GM21825 (cell line): ENCODE data around the gene RPL27.
A peak's percentile ranks its signal among the peaks of the same experiment; 100 is the strongest.
"Not testable (repeated sequence)": the region's sequence is repeated elsewhere in the genome, so short reads cannot be mapped to it uniquely, and the experiment has no call there.

Source experiments
- ATAC-seq: cut with Tn5 transposase; IDR thresholded peaks from one replicate; pipeline ENCODE4 v1.9.1; 2021; ENCODE audit warnings: mild to moderate bottlenecking, moderate library complexity; ENCODE audit not compliant: unreplicated experiment

Gene RPL27

DNA sequence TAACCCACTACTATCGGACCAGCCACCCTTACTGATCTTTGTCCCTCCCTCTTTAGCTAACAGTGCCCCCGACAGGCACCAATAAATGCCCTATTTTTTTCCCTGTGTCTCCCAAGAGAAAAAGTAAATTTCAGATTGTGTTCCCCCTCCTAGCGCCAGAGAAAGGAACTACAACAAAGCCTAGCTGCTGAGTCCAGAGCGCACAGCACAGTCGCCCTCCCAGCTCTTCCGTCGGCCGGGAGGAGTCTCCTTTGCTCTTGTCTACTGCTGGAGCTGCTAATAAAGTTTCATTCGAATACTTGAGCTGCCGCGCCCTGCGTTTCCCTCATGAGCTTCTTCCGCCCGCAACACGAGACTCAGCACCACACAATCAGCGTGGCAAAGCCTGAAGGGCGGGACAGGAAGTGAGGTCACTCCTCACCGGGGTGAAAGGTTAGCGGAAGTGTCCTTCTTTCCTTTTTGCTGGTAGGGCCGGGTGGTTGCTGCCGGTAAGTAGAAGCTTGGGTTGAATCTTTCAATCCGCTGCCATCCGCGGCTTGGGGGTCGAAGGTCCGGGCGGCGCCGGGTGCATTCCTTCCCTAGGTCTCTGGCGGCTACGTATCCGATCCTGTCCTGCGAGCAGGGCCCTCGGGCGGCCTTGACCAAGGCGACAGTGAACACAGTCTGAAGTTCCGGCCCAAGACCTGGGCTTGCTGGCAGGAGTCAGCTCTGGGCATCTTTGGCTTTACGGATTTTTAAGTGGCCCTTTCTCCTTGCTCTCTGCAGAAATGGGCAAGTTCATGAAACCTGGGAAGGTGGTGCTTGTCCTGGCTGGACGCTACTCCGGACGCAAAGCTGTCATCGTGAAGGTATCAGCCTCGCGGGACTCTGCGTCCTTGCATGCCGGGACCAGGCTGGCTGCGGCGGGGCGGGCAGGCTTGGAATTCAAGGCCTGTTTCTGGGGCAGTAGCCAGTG, at the start of gene RPL27:
Gene RPL27, plus strand, starts transcription at position 436 of the 955 bp plus-strand sequence. Its CDS starts 332 bp downstream, at position 768.
- ATAC-seq, result peak; percentile 89

- ATAC-seq, result no peak
Observed at GRCh38 chr17:42950044-42950783, 48.0 kb upstream of the RPL27 start.

DNA sequence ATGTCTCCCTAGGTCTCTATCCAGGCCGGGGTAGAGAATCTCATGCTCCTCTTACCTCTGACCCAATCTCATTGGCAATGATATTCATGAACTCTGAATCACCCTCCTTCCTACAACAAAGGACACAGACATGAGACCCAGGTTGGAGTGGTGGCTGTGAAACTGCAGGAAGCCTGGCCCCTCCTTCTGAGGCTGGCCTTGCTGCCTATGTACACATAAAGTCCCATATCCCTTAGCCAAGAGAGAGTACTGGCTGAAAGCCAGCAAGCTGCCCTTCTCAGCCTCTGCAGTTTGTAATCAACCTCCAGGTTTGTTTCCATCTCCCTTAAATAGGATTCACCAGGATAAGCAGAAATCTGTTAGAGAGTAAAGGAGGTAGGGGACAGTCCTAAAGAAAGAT, 44.5 kb upstream of the RPL27 start:
- no peak for ATAC-seq

GRCh38 chr17:42964161-42964932, 33.9 kb upstream of the RPL27 start, which contains the start of gene AARSD1:
TSS of gene AARSD1 (minus strand) at chr17:42964454. CDS start at chr17:42964440, 14 bp downstream.
- ATAC-seq, result peak; percentile 77

DNA sequence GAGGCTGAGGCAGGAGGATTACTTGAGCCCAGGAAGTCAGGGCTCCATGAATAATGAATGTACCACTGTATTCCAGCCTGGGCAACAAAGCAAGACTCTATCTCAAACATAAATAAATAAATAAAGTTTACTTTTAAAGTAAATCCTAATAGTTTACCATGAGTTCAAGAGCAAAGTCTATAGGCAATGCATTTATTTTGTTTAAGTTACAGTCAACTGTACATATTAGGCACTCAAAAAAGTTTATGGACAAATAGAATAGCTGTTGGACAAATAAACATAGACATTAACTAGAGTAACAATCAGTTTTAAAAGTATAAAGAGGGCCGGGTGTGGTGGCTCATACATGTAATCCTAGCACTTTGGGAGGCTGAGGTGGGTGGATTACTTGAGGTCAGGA, 30.3 kb upstream of the RPL27 start:
- ATAC-seq, result no peak

DNA sequence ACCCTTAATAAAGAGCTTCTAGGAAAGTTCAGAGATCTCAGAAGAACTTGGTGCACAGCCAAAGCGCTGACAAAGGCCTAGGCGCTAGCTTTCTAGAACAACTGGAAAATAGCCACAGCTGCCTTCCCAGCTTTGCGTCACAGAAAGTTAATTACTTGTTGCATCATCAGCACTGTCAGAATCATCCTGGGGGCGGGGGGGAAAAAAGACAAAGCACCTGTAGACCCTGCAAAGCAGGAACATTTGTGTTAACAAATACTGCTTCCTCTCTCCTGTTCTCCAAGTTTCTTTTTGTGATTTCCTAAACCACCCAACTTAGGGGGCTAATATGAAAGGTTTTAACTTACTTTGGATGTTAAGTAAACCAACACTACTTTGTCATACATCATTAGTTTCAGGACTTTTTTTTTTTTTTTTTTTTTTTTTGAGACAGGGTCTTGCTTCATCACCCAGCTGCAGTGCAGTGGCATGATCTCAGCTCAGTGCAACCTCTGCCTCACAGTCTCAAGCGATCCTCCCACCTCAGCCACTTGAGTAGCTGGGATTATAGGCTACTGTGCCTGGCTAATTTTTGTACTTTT, 29.1 kb upstream of the RPL27 start:
- ATAC-seq, result no peak

DNA sequence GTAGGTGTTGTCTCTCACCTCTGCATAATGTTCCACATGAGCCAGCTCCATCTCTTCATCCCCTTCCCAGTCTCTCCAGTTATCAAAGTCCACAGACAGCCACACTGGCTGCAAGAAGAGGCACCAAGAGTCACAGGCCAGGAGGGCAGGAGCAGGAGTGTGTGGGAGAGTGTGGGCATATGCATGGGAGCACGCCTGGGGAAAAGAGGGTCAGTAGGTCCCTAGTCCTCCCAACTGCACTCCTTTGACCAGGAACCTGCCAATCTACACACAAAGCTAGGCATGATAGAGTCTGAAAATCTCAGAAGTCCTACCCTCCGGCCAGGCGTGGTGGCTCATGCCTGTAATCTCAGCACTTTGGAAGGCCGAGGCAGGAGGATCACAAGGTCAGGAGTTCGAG, 26.6 kb upstream of the RPL27 start:
- no peak for ATAC-seq

DNA sequence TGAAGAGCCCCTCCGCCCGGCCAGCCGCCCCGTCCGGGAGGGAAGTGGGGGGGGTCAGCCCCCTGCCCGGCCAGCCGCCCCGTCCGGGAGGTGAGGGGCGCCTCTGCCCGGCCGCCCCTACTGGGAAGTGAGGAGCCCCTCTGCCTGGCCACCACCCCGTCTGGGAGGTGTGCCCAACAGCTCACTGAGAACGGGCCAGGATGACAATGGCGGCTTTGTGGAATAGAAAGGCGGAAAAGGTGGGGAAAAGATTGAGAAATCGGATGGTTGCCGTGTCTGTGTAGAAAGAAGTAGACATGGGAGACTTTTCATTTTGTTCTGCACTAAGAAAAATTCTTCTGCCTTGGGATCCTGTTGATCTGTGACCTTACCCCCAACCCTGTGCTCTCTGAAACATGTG, 24.9 kb upstream of the RPL27 start:
- not testable (repeated sequence) for ATAC-seq

DNA sequence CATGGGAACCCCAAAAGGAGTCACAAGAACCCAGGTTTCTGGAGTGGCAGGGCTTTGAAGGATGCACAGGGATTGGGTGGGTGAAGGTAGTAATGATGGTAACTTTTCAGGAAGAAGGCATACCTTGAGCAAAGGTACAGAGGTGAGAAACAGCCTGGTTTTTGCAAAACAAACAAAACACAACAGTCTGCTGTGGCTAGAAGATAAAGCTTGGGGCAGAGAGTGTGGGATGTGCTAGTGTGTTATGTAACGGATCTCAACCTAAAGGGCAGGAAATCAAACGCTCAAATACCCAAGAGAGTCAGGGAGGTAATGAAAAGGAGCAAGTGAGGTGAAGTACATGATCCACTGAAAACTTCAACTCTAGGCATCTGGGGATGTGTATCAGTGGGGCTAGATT, 23.0 kb upstream of the RPL27 start:
- no peak for ATAC-seq

GRCh38 chr17:42975701-42976100, 22.5 kb upstream of the RPL27 start:
- ATAC-seq, result not testable (repeated sequence)

- ATAC-seq, result peak; percentile 41
Observed at GRCh38 chr17:42979511-42980273, 18.5 kb upstream of the RPL27 start, which contains the start of gene PTGES3L. TSS of gene PTGES3L (minus strand) at chr17:42980080. CDS start at chr17:42980053, 27 bp downstream.

- ATAC-seq, result peak; percentile 71
Observed at GRCh38 chr17:42980274-42980765, 17.9 kb upstream of the RPL27 start, which contains the start of gene RUNDC1. TSS of gene RUNDC1 (plus strand) at chr17:42980565. CDS start at chr17:42980577, 12 bp downstream.

- ATAC-seq, result peak; percentile 30
Observed at GRCh38 chr17:42980766-42981397, 17.3 kb upstream of the RPL27 start.

- ATAC-seq, result no peak
Observed at GRCh38 chr17:42982266-42982665, 16.0 kb upstream of the RPL27 start.

DNA sequence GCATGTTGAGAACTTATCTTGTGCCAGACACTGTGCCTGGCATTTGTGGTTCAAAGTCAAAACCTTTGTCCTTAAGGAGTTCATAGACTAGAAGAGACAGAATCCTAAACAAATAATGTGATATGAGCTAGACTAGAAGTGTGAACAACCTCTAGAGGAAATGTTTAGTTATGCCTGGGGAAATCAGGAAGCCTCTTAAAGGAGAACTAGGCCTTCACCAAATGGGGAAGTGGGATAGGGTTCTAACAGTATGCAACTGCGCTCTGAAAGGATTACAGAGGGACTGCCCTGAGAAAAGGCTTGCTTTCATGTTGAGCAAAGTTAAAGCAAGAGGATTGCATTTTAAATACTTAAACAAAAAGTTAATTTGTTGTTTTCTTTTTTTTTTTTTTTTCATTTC, 13.0 kb upstream of the RPL27 start:
- no peak for ATAC-seq

- ATAC-seq, result no peak
Observed at GRCh38 chr17:42989141-42989540, 9.1 kb upstream of the RPL27 start.

DNA sequence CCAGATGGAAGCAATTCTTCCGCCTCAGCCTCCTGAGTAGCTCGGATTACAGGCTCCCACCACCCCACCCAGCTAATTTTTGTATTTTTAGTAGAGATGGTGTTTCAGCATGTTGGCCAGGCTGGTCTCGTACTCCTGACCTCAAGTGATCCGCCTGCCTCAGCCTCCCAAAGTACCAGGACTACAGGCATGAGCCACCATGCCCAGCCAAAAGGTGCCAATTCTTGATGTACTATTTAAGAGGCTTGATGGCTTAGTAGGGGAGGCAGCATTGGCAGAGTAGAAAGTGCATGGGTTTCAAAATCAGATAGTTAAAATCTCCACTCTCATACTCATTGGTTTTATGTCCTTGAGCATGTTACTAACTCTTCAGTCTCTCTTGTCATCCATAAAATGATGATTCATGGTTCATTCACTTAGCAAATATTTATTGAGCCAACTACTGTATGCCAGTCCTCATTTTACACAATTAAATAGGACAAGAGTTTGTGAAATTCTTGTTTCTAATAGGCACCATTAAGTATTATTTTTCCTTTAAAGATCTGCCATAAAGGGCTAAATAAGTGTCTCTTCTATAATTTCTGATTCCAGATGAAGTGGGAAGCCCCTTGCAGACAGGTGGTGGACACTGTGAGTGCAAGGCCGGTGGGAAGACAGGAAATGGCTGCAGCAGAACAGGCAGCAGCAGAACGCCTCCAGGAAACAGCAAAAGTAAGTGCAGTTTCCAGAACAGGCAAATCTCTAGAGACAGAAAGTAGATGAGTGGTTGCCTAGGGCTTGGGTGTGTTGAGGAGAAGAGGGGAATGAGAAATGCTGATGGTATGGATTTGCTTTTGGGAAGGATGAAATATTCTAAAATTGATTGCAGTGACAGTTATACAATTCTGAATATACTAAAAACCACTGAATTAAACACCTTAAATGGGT, 8.2 kb upstream of the RPL27 start:
- ATAC-seq, result no peak

- ATAC-seq, result no peak
Observed at GRCh38 chr17:42991471-42991870, 6.7 kb upstream of the RPL27 start.
